Measurements from ENCODE around the gene PRLH.

Gene PRLH

DNA sequence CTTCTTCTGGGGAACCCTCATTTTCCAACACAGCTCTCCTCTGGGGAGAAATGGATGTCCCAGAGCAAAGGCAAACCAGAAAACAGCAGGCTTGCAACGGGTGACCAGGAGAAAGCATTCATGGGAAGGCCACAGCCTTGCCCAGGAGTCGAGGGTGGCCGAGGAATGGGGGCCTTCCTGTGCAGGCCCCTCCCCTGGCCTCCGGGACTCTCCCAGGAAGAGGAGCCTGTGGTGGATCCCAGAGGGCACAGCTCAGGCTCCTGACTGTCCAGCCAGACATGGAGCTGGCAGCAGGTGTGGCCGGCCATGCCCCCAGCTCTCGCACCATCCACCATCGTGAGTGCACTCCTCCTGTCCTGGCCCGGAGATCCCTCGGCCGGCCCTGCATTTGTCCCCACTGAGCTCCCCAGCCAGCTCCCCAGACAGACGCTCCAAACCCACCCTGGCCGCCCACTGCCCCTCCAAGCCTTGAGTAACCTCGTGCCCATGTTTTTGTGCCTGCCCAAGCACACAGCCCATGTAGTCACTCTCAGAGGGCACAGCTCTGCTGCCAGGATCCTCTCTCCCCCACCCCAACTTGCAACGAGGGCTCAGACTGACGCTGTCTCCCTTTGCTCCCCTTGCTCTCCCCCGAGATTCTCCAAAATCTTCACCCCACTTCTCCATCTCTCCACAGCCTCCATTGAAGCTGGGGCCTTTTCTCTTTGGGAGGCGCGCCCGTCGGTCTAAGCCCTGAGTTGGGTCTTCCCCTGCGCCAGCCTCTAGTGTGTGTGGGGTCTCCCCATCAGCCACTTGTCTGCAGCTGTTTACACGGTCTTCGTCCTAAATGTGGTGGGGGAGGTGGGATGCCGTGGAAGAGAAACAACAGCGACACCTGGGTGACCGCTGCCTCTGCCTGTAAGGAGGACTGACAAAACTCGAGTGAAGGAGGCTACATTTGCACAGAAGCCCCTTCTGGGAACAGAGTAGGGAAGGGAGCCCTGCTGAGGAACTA lies 9.8 kb downstream of the PRLH start:
- Histone ChIP-seq H3K27me3 (replicated peaks) (no peaks in the 10 kb centered on the region), H3K4me3 (ENCODE audit: low read depth, low read length) (no peak overlapping the region), H3K27ac (no peak overlapping the region), H3K36me3 (replicated peaks) (no peaks in the 10 kb centered on the region)
- in situ Hi-C loops (cut with HindIII; ENCODE audit: low pct_ligation_motif_present, low sequenced_read_pairs): no loop called here
- TF ChIP-seq, protein P1, sequence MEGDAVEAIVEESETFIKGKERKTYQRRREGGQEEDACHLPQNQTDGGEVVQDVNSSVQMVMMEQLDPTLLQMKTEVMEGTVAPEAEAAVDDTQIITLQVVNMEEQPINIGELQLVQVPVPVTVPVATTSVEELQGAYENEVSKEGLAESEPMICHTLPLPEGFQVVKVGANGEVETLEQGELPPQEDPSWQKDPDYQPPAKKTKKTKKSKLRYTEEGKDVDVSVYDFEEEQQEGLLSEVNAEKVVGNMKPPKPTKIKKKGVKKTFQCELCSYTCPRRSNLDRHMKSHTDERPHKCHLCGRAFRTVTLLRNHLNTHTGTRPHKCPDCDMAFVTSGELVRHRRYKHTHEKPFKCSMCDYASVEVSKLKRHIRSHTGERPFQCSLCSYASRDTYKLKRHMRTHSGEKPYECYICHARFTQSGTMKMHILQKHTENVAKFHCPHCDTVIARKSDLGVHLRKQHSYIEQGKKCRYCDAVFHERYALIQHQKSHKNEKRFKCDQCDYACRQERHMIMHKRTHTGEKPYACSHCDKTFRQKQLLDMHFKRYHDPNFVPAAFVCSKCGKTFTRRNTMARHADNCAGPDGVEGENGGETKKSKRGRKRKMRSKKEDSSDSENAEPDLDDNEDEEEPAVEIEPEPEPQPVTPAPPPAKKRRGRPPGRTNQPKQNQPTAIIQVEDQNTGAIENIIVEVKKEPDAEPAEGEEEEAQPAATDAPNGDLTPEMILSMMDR (IDR thresholded peaks at IDR 0.05; ENCODE audit: low read depth, low read length, missing control alignments): no peak
- DNase-seq: no peak

DNA sequence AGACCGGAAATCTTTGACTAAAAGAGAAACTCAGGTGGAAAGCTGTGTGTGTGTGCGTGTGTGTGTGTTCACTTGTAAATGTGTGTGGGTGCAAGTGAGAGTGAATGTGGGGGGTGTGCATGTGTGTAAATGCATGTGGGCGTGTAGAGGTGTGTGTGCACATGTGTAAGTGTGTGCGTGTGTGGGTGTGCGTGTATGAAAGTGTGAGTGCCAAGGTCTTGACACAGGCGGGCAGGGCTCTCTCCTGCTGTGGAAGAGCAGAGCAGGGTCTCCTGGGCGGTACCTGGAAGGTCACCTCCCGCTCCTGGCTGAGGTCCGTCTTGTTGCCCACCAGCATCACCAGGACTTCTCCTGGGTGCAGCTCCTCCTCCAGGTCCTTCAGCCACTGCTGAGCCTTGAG lies 10.6 kb downstream of the PRLH start:
- TF ChIP-seq, protein P1 (IDR thresholded peaks at IDR 0.05; ENCODE audit: low read depth, low read length, missing control alignments): no peak
- DNase-seq: no peak
- H3K4me3 ChIP-seq (ENCODE audit: low read depth, low read length): no peak overlapping the region
- in situ Hi-C loops (cut with HindIII; ENCODE audit: low pct_ligation_motif_present, low sequenced_read_pairs): no loop called here
- H3K27ac ChIP-seq: no peak overlapping the region
- no peaks in the 10 kb centered on the region for H3K27me3 ChIP-seq (replicated peaks)
- no peaks in the 10 kb centered on the region for H3K36me3 ChIP-seq (replicated peaks)

DNA sequence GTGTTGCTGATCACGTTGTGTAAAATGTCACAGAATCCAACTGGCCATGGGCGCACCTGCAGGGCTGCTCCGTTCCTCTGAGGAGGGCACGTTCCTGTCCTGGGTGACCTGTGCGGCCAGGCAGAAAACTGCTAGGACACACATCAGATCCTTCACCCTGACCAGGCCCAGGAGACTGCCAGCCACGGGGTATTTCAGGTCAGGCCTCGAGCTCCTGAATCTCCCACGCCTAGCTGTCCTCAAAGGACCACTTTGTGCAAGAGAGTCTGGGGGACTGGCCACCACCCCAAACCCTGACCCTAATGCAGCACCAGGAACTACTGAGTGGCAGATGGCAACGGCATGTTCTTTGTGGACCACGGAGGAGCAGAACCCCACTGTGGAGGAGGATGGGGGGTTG lies 11.1 kb downstream of the PRLH start:
- TF ChIP-seq, protein P1 (IDR thresholded peaks at IDR 0.05; ENCODE audit: low read depth, low read length, missing control alignments): no peak

DNA sequence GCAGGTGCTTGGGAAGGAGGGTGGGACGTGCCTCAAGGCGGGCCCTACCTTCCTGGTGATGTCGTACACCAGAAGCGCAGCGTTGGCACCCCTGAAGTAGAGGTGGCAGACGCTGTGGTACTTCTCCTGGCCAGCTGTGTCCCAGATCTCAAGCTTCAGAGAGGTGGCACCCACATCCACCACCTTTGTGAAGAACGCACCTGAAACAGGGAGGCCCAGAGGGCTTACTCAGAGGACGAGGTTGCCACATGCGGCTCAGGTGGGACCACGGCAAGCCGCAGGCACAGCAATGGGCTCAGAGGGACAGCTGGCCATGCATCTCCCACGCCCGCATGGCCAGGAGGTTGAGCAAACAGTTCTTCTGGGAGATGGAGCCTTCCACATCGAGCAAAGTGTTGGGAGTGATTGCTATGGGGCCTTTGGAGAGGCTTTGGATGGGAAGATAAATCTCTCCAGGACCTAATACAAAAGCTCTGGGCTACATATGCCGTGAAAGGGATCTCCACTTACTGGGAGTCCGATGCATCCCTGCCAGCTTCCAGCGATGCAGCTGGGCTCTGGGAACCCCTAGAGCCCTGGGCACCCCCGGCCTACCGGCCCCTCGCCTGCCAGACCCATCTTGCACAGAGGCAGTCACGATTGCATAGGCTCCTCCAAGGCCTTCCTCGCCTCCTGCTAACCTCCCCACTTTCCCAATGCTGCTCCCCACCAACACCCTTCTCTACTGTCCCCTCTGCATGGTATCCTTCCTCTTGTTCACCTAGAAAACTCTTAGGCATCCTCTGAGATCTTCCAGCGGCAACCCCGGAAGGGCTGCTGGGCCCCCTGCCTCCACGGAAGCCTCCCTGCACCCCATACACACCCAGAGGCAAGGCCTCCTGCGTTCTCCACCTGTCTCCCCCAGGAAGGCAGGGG lies 11.8 kb downstream of the PRLH start:
- Histone ChIP-seq H3K4me3 (ENCODE audit: low read depth, low read length) (no peak overlapping the region), H3K36me3 (replicated peaks) (no peaks in the 10 kb centered on the region), H3K27ac (no peak overlapping the region), H3K27me3 (replicated peaks) (no peaks in the 10 kb centered on the region)
- TF ChIP-seq, protein P1 (IDR thresholded peaks at IDR 0.05; ENCODE audit: low read depth, low read length, missing control alignments): no peak
- DNase-seq: no peak
- in situ Hi-C loops (cut with HindIII; ENCODE audit: low pct_ligation_motif_present, low sequenced_read_pairs): no loop called here

More for the DNA sequence above, 11.1 kb downstream of the PRLH start:
- H3K4me3 ChIP-seq (ENCODE audit: low read depth, low read length): no peak overlapping the region
- H3K36me3 ChIP-seq (replicated peaks): no peaks in the 10 kb centered on the region
- in situ Hi-C loops (cut with HindIII; ENCODE audit: low pct_ligation_motif_present, low sequenced_read_pairs): no loop called here
- H3K27ac ChIP-seq: no peak overlapping the region
- no peaks in the 10 kb centered on the region for H3K27me3 ChIP-seq (replicated peaks)
- no peak for DNase-seq

DNA sequence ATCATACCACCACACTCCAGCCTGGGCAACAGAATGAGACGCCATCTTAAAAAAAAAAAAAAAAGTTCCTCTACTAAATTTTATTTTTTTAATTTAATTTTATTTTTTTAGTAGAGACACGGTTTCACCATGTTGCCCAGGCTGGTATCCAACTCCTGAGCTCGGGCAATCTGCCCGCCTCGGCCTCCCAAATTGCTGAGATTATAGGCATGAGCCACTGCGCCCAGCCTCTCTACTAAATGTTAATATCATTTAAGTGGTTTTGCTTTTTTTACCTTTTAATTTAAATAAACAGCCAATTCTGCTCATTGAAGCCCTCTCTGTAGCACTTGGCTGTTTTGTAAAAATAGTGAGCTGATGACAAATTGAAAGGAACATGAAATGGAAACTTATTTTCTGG lies 15.0 kb downstream of the PRLH start:
- Histone ChIP-seq H3K4me3 (ENCODE audit: low read depth, low read length) (no peak overlapping the region), H3K36me3 (replicated peaks) (no peaks in the 10 kb centered on the region), H3K27ac (no peak overlapping the region), H3K27me3 (replicated peaks) (no peaks in the 10 kb centered on the region)
- DNase-seq: no peak
- TF ChIP-seq, protein P1 (IDR thresholded peaks at IDR 0.05; ENCODE audit: low read depth, low read length, missing control alignments): no peak
- in situ Hi-C loops (cut with HindIII; ENCODE audit: low pct_ligation_motif_present, low sequenced_read_pairs): no loop called here
